Measurements from ENCODE around the gene KLHL26. TPM values are rescaled to one million over a fixed set of nuclear protein-coding genes. Genes with fewer than 3 reads are reported as not detected.

The KLHL26 gene
- total and polyA plus RNA-seq, 8 donors = 1.2 to 45.1 (median 4.1) TPM

DNA sequence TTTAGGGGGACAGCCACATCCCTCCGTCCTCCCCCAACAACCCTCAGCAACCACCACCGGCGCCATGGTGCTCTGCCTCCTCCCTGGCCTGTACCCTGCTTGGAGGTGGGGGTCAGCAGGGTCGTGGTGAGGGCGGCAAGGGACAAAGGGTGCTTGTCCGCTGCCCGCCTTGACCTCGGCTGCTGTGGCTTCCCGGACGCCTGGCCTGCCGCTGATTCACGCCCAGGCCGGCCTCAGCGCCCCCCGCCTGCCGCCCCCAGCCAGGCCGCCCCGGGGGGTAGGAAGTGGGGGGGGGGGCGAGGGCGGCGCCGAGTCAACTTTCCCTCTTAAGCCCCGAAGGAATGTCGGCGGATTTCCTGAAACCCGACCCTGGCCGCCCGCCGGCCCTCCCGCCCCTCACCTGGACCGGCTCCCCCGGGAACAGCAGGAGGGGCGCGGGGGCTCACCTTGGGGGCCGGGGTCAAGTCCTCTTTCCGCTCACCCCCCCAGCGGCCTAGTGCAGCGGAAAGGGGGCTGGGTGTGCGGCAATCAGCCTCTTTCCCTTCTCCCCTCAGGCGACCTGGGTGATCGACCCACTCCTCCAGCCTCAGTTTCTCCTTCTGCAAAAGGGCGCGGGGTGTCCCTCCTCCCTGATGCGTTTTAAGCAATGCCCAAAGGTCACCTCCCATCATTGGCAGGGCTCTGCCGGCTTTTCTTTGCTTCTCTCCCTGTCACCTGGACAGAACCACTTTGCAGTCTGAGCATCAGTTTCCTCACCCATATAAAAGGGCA, 26.1 kb upstream of the KLHL26 start:
- DNase-seq = no peak

DNA sequence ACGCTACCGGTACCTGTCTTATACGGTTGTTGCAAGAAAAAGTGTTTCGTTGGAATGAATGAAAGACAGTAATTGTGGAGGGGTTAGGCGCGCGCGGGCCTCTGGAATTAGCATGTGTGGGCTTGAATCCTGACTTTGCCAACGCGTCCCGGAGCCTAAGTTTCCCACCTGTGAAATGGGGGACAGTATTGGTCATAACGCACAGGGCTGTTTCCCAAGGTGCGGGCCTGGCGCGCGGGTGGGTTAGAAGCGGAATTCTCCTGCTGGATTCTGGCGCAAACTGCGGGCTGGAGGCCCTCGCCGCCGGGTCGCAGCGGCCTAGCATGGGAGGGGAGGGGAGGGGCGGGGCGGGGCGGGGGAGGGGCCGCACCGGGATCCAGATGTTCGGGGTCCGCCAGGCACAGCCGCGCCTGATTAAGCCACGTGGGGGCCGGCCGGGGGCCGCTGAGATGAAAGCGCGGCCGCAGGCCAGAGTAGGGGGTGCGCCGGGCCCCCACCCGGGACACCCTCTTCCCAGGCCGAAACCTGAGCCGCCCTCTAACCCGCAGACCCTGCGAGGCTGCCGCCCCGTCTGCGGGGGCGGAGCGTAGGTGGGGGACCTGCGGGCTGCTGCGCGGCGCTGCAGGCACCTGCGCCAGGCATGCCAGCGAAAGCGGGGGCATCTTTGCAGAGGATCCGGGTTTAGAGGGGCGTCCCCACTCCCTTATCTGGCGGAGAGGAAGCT, 25.3 kb upstream of the KLHL26 start:
- Histone ChIP-seq H3K27ac (no peak overlapping the region), H3K36me3 (no peaks in the 10 kb centered on the region), H3K9me3 (no peaks in the 10 kb centered on the region), H3K4me1 (peaks cover 41 to 46% (median 44%) of the 10 kb centered on the region in 4 donors), H3K4me3 (peak overlapping the region in 3 of 4 donors; percentile 43 to 57 (median 52)), H3K27me3 (peaks cover 35 to 94% (median 89%) of the 10 kb centered on the region in 3 donors)
- 1 to 6% (median 2%) methylated on average over 17 to 62 of the region's 62 CpGs for WGBS, 5 donors
- intact Hi-C loops (cut with DNase I; ENCODE audit: low total_unique reads) = no loop called here
- no peak for DNase-seq
- TF ChIP-seq POLR2A (IDR thresholded peaks at IDR 0.05) = no peak
- no peak for TF ChIP-seq EP300 (IDR thresholded peaks at IDR 0.05)
- TF ChIP-seq, protein P1, sequence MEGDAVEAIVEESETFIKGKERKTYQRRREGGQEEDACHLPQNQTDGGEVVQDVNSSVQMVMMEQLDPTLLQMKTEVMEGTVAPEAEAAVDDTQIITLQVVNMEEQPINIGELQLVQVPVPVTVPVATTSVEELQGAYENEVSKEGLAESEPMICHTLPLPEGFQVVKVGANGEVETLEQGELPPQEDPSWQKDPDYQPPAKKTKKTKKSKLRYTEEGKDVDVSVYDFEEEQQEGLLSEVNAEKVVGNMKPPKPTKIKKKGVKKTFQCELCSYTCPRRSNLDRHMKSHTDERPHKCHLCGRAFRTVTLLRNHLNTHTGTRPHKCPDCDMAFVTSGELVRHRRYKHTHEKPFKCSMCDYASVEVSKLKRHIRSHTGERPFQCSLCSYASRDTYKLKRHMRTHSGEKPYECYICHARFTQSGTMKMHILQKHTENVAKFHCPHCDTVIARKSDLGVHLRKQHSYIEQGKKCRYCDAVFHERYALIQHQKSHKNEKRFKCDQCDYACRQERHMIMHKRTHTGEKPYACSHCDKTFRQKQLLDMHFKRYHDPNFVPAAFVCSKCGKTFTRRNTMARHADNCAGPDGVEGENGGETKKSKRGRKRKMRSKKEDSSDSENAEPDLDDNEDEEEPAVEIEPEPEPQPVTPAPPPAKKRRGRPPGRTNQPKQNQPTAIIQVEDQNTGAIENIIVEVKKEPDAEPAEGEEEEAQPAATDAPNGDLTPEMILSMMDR (IDR thresholded peaks at IDR 0.05) = no peak
- TF ChIP-seq POLR2AphosphoS5 (IDR thresholded peaks at IDR 0.05) = no peak

More for the DNA sequence above, 26.1 kb upstream of the KLHL26 start:
- 3 to 9% (median 5%) methylated on average over 20 to 45 of the region's 45 CpGs for WGBS, 5 donors
- peaks cover 47 to 52% (median 50%) of the 10 kb centered on the region in 4 donors for H3K4me1 ChIP-seq
- intact Hi-C loops (cut with DNase I; ENCODE audit: low total_unique reads) = no loop called here
- no peaks in the 10 kb centered on the region for H3K9me3 ChIP-seq
- TF ChIP-seq EP300 (IDR thresholded peaks at IDR 0.05) (no peak), POLR2AphosphoS5 (IDR thresholded peaks at IDR 0.05) (no peak), POLR2A (IDR thresholded peaks at IDR 0.05) (no peak)
- TF ChIP-seq, protein P1 (IDR thresholded peaks at IDR 0.05) = no peak
- no peaks in the 10 kb centered on the region for H3K36me3 ChIP-seq
- H3K4me3 ChIP-seq = peak overlapping the region in 1 of 4 donors; percentile 13
- peaks cover 41 to 97% (median 92%) of the 10 kb centered on the region in 3 donors for H3K27me3 ChIP-seq
- no peak overlapping the region for H3K27ac ChIP-seq

DNA sequence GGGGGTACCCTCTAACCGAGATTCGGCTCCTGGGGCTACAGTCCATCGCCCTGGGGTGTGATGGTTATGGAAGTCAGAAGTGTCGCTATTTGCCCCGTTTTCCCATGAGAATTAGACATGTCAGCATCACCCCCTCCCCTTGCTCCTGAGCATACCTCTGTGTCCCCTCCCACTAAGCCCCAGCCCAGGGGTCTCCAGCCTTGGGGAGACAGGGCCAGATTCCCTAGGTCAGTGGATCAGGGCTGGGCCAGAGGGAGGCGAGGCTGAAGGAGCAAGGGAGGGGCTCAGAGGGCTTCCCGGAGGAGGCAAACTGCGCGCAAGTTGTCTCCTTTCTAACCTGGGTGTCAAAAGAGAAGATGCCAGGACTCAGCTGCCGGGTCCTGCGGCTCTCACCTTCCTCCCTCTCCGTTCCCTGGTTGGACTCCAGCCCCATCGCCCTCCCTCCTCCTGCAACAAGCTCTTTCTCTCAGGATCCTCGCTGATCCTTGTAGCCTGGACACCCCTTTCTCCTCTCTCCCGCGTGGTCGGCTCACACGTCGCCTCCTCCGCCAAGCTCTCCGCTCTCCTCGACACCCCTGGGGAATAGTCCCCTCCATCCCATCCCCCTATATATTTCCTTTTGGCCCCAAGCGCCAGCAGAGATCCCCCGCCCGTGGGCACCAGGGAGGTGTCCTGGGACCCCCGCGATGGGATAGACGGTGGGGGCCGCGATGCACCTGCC, 24.6 kb upstream of the KLHL26 start:
- H3K27me3 ChIP-seq = peaks cover 35 to 97% (median 84%) of the 10 kb centered on the region in 3 donors
- DNase-seq = no peak
- peak overlapping the region; percentile 43 to 57 (median 50) for H3K4me3 ChIP-seq
- intact Hi-C loops (cut with DNase I; ENCODE audit: low total_unique reads) = no loop called here
- no peak for TF ChIP-seq POLR2AphosphoS5 (IDR thresholded peaks at IDR 0.05)
- TF ChIP-seq, protein P1 (IDR thresholded peaks at IDR 0.05) = no peak
- no peak for TF ChIP-seq EP300 (IDR thresholded peaks at IDR 0.05)
- no peak for TF ChIP-seq POLR2A (IDR thresholded peaks at IDR 0.05)
- H3K27ac ChIP-seq = no peak overlapping the region
- no peaks in the 10 kb centered on the region for H3K9me3 ChIP-seq
- H3K36me3 ChIP-seq = no peaks in the 10 kb centered on the region
- H3K4me1 ChIP-seq = peaks cover 37 to 41% (median 39%) of the 10 kb centered on the region in 4 donors
- 1 to 4% (median 2%) methylated on average over 19 to 30 of the region's 30 CpGs for WGBS, 5 donors
